DOHH2 (cell line): ENCODE results near the gene CYB561.

Experiments used
- CTCF ChIP-seq: fragments of 200-600 bp; sonication (generic); IDR thresholded peaks from one replicate; pipeline ENCODE4 v1.5.1; 2014; ENCODE audit warnings: antibody characterized with exemption, mild to moderate bottlenecking, low read depth, low read length; ENCODE audit not compliant: poor library complexity, severe bottlenecking
- EZH2phosphoT487 ChIP-seq: fragments of 200-600 bp; sonication (generic); IDR thresholded peaks from 2 replicates; pipeline ENCODE4 v1.6.1; 2017; ENCODE audit warnings: borderline replicate concordance, mild to moderate bottlenecking, antibody characterized with exemption, low read length, moderate library complexity, mixed read lengths

GRCh38 chr17:63487014-63487339 is 40.9 kb upstream of the CYB561 start:
- no peak for TF ChIP-seq CTCF
- no peak for TF ChIP-seq EZH2phosphoT487
